T-cell (primary cell): ENCODE measurements around the gene MCCC1. TPM values are rescaled to one million over a fixed set of nuclear protein-coding genes. Genes with fewer than 3 reads are reported as not detected.

Experiments
- ATAC-seq, 4 experiments: fragments of 200-7000 bp in 3 of 4; fragments of 150-1000 bp in 1 of 4; cut with Tn5 transposase; replicated peaks in 1 of 4; 1 replicate in 3 of 4; 2 replicates in 1 of 4; pipeline ENCODE4 v1.10.0; 2021; ENCODE audit warnings: moderate library complexity in 3 of 4, mild to moderate bottlenecking in 2 of 4, moderate number of reproducible peaks in 1 of 4
- CTCF ChIA-PET, 2 donors: fragments of 300-600 bp; sonication (Branson Sonifier 250); formaldehyde crosslinking; loops; one replicate each; lab custom pipeline; 2022; ENCODE audit warnings: antibody characterized with exemption in 2 of 2; lab: Charles Lee
- POLR2A ChIA-PET, 2 donors: fragments of 300-600 bp; sonication (Branson Sonifier 250); formaldehyde crosslinking; loops; one replicate each; lab custom pipeline; 2022; ENCODE audit warnings: antibody characterized with exemption in 2 of 2; lab: Charles Lee
- DNase-seq, 35 experiments: peaks; one replicate each; pipeline versions ENCODE4 v3.0.0 to v3.0.0-alpha.2; 2013 to 2023
- H3K27ac ChIP-seq: one replicate; pipeline ENCODE4 v1.5.1; 2013; ENCODE audit warnings: low read length
- H3K27me3 ChIP-seq, 2 experiments: replicated peaks in 1 of 2; 1 replicate in 1 of 2; 2 replicates in 1 of 2; pipeline versions ENCODE4 v1.6.1 to v1.7.0; 2013; ENCODE audit warnings: low read length in 1 of 2, mixed read lengths in 1 of 2; ENCODE audit not compliant: control insufficient read depth in 2 of 2, insufficient read depth in 2 of 2; ENCODE audit errors: extremely low read depth in 1 of 2
- H3K36me3 ChIP-seq, 2 donors: 1 replicate in 1 of 2; 2 replicates in 1 of 2; pipeline versions ENCODE4 v1.6.1 to v1.7.0; 2013; ENCODE audit warnings: low read length in 1 of 2; ENCODE audit not compliant: control insufficient read depth in 2 of 2, insufficient read depth in 1 of 2; ENCODE audit errors: extremely low read depth in 1 of 2
- H3K4me1 ChIP-seq, 2 experiments: 1 replicate in 1 of 2; 2 replicates in 1 of 2; pipeline versions ENCODE4 v1.6.1 to v1.7.0; 2013; ENCODE audit warnings: low read length in 2 of 2, mixed read lengths in 1 of 2; ENCODE audit not compliant: insufficient read depth in 2 of 2, control insufficient read depth in 1 of 2; ENCODE audit errors: extremely low read depth in 1 of 2
- H3K4me3 ChIP-seq, 2 donors: 1 replicate in 1 of 2; 2 replicates in 1 of 2; pipeline versions ENCODE4 v1.5.1 to v1.7.0; 2013; ENCODE audit warnings: mild to moderate bottlenecking in 2 of 2, low read length in 1 of 2, moderate library complexity in 1 of 2; ENCODE audit not compliant: control insufficient read depth in 1 of 2; ENCODE audit errors: extremely low read depth in 1 of 2
- H3K9me3 ChIP-seq: 2 replicates; pipeline ENCODE4 v1.7.0; 2013
- H3K27ac Mint-ChIP-seq, 2 donors: one replicate each; pipeline ENCODE4 v1.8.0; 2020 to 2021; ENCODE audit warnings: mild to moderate bottlenecking in 2 of 2, mixed read lengths in 2 of 2
- H3K27me3 Mint-ChIP-seq, 2 donors: one replicate each; pipeline ENCODE4 v1.8.0; 2021 to 2022; ENCODE audit warnings: mixed read lengths in 2 of 2
- H3K36me3 Mint-ChIP-seq: one replicate; pipeline ENCODE4 v1.8.0; 2021; ENCODE audit warnings: mixed read lengths
- H3K4me1 Mint-ChIP-seq, 3 donors: one replicate each; pipeline ENCODE4 v1.8.0; 2020 to 2022; ENCODE audit warnings: mixed read lengths in 3 of 3, mild to moderate bottlenecking in 1 of 3
- H3K4me3 Mint-ChIP-seq, 3 donors: one replicate each; pipeline ENCODE4 v1.8.0; 2020 to 2022; ENCODE audit warnings: mild to moderate bottlenecking in 3 of 3, mixed read lengths in 3 of 3, moderate library complexity in 3 of 3
- H3K9me3 Mint-ChIP-seq, 3 donors: one replicate each; pipeline ENCODE4 v1.8.0; 2020 to 2022; ENCODE audit warnings: mixed read lengths in 3 of 3
- WGBS: methylation state at CpG from one replicate; pipeline ENCODE4 v1.1.5; 2013; ENCODE audit warnings: missing lambda C conversion rate; ENCODE audit not compliant: insufficient coverage; 5-methylcytosine and 5-hydroxymethylcytosine counted together
- total RNA-seq, 35 experiments: library from RNA in 6 of 35; stranded (reverse) in 6 of 35; fragments of 120-200 nt in 1 of 35; gene quantifications; one replicate each; pipeline versions ENCODE4 v1.2.1 to v1.2.4 and lab custom pipeline; 2013 to 2026

The MCCC1 gene
- total RNA-seq, 5 donors from 2014 or later (not counting 1 experiment from before 2014, with no cell fraction given): 18.1 to 33.1 (median 26.0) TPM

DNA sequence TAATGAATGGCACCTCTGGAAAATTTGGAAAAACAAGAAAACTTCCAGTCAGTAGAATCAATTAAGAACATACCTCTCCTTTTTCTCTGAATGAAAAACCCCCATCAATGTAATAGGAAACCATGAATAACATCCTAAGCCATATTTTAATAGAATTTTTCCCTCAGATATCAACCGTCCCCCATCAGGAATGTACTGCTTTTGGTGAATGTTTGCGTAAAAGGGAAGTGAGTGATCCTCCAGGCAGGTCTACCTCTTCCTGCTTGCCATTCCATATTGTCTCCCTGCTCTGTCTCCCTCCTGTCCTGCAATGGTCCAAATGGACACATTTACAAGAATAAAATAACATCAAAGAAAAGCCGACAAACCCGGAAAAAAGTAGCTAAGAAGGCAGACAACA, 32.4 kb upstream of the MCCC1 start:
- no peak overlapping the region for H3K27ac Mint-ChIP-seq
- peaks cover 0 to 6% (median 0%) of the 10 kb centered on the region in 3 donors for H3K4me1 Mint-ChIP-seq
- Histone ChIP-seq H3K27ac (no peak overlapping the region), H3K27me3 (no peaks in the 10 kb centered on the region), H3K9me3 (no peaks in the 10 kb centered on the region), H3K36me3 (no peaks in the 10 kb centered on the region), H3K4me3 (no peak overlapping the region), H3K4me1 (no peaks in the 10 kb centered on the region)
- H3K9me3 Mint-ChIP-seq: peaks cover 5 to 12% (median 12%) of the 10 kb centered on the region in 3 donors
- H3K27me3 Mint-ChIP-seq: no peaks in the 10 kb centered on the region
- ChIA-PET POLR2A (no interaction called here), CTCF (no interaction called here)
- ATAC-seq: no peak
- H3K4me3 Mint-ChIP-seq: no peak overlapping the region
- WGBS: no CpG with 5 or more reads among the region's 4 CpGs
- DNase-seq: no peak
- H3K36me3 Mint-ChIP-seq: peaks cover 58% of the 10 kb centered on the region

GRCh38 chr3:183131186-183131725, 32.0 kb upstream of the MCCC1 start:
- Mint-ChIP-seq H3K27me3 (no peaks in the 10 kb centered on the region), H3K9me3 (peaks cover 5 to 12% (median 12%) of the 10 kb centered on the region in 3 donors), H3K4me1 (peaks cover 0 to 6% (median 0%) of the 10 kb centered on the region in 3 donors), H3K36me3 (peaks cover 58% of the 10 kb centered on the region), H3K4me3 (no peak overlapping the region), H3K27ac (no peak overlapping the region)
- H3K36me3 ChIP-seq: no peaks in the 10 kb centered on the region
- no peaks in the 10 kb centered on the region for H3K4me1 ChIP-seq
- ChIA-PET POLR2A (no interaction called here), CTCF (no interaction called here)
- WGBS: 27% methylated on average over 2 of the region's 4 CpGs
- H3K9me3 ChIP-seq: no peaks in the 10 kb centered on the region
- no peak overlapping the region for H3K27ac ChIP-seq
- DNase-seq (no peak), ATAC-seq (no peak)
- H3K4me3 ChIP-seq: no peak overlapping the region
- no peaks in the 10 kb centered on the region for H3K27me3 ChIP-seq

GRCh38 chr3:183129243-183129642, 29.9 kb upstream of the MCCC1 start:
- ATAC-seq (no peak), DNase-seq (no peak)
- Histone ChIP-seq H3K27me3 (no peaks in the 10 kb centered on the region), H3K4me1 (no peaks in the 10 kb centered on the region), H3K27ac (no peak overlapping the region), H3K4me3 (no peak overlapping the region), H3K9me3 (no peaks in the 10 kb centered on the region), H3K36me3 (no peaks in the 10 kb centered on the region)
- H3K36me3 Mint-ChIP-seq: peaks cover 41% of the 10 kb centered on the region
- no CpG with 5 or more reads among the region's 1 CpG for WGBS
- H3K27me3 Mint-ChIP-seq: no peaks in the 10 kb centered on the region
- ChIA-PET POLR2A (no interaction called here), CTCF (no interaction called here)
- peaks cover 5 to 12% (median 12%) of the 10 kb centered on the region in 3 donors for H3K9me3 Mint-ChIP-seq
- H3K27ac Mint-ChIP-seq: no peak overlapping the region
- no peak overlapping the region for H3K4me3 Mint-ChIP-seq
- H3K4me1 Mint-ChIP-seq: peaks cover 0 to 3% (median 0%) of the 10 kb centered on the region in 3 donors

GRCh38 chr3:183128709-183129108, 29.4 kb upstream of the MCCC1 start:
- H3K4me3 ChIP-seq: no peak overlapping the region
- ATAC-seq (no peak), DNase-seq (no peak)
- POLR2A ChIA-PET: no interaction called here
- peaks cover 5 to 12% (median 12%) of the 10 kb centered on the region in 3 donors for H3K9me3 Mint-ChIP-seq
- no peaks in the 10 kb centered on the region for H3K27me3 ChIP-seq
- H3K4me1 ChIP-seq: no peaks in the 10 kb centered on the region
- no peaks in the 10 kb centered on the region for H3K36me3 ChIP-seq
- no peaks in the 10 kb centered on the region for H3K4me1 Mint-ChIP-seq
- H3K9me3 ChIP-seq: no peaks in the 10 kb centered on the region
- no peak overlapping the region for H3K4me3 Mint-ChIP-seq
- CTCF ChIA-PET: no interaction called here
- no peaks in the 10 kb centered on the region for H3K27me3 Mint-ChIP-seq
- H3K27ac ChIP-seq: no peak overlapping the region
- no CpG with 5 or more reads among the region's 3 CpGs for WGBS
- peaks cover 36% of the 10 kb centered on the region for H3K36me3 Mint-ChIP-seq
- H3K27ac Mint-ChIP-seq: no peak overlapping the region

GRCh38 chr3:183123891-183124290, 24.6 kb upstream of the MCCC1 start:
- H3K4me3 Mint-ChIP-seq: no peak overlapping the region

GRCh38 chr3:183122257-183122932, 23.1 kb upstream of the MCCC1 start:
- H3K27ac Mint-ChIP-seq: no peak overlapping the region
- DNase-seq (peak in 3 of 35 experiments; percentile 6 to 71 (median 22)), ATAC-seq (peak in 2 of 4 experiments; percentile 29 to 61)
- H3K4me1 ChIP-seq: no peaks in the 10 kb centered on the region
- H3K9me3 ChIP-seq: no peaks in the 10 kb centered on the region
- no peak overlapping the region for H3K27ac ChIP-seq
- no peaks in the 10 kb centered on the region for H3K36me3 Mint-ChIP-seq
- peaks cover 3 to 5% of the 10 kb centered on the region in 2 donors for H3K27me3 Mint-ChIP-seq
- ChIA-PET POLR2A (interaction anchor here in 1 of 2 donors (0.6 kb wide), 1 partner anchor 116 kb away, joined by 3 read pairs; no protein-coding TSS in a partner anchor), CTCF (interaction anchor here (0.5 to 4.3 kb wide), 14 partner anchors 19 to 645 kb away, joined by 3 to 38 read pairs (median 4); no protein-coding TSS in a partner anchor)
- H3K4me3 ChIP-seq: no peak overlapping the region
- no peaks in the 10 kb centered on the region for H3K36me3 ChIP-seq
- no CpG with 5 or more reads among the region's 2 CpGs for WGBS
- no peak overlapping the region for H3K4me3 Mint-ChIP-seq
- peaks cover 0 to 7% of the 10 kb centered on the region in 2 experiments for H3K27me3 ChIP-seq
- no peaks in the 10 kb centered on the region for H3K4me1 Mint-ChIP-seq
- no peaks in the 10 kb centered on the region for H3K9me3 Mint-ChIP-seq

More at GRCh38 chr3:183123891-183124290, 24.6 kb upstream of the MCCC1 start:
- no peaks in the 10 kb centered on the region for H3K27me3 Mint-ChIP-seq
- POLR2A ChIA-PET: interaction anchor here (0.6 to 0.9 kb wide), 2 partner anchors 262 to 1129 kb away, joined by 3 to 7 read pairs; no protein-coding TSS in a partner anchor
- no peak for ATAC-seq
- peaks cover 6% of the 10 kb centered on the region for H3K36me3 Mint-ChIP-seq
- Histone ChIP-seq H3K36me3 (no peaks in the 10 kb centered on the region), H3K27ac (no peak overlapping the region), H3K4me1 (no peaks in the 10 kb centered on the region), H3K9me3 (no peaks in the 10 kb centered on the region), H3K4me3 (no peak overlapping the region), H3K27me3 (no peaks in the 10 kb centered on the region)
- H3K4me1 Mint-ChIP-seq: no peaks in the 10 kb centered on the region
- CTCF ChIA-PET: interaction anchor here (0.6 to 4.3 kb wide), 9 partner anchors 61 to 497 kb away, joined by 3 to 38 read pairs (median 6); no protein-coding TSS in a partner anchor
- peaks cover 0 to 2% (median 2%) of the 10 kb centered on the region in 3 donors for H3K9me3 Mint-ChIP-seq
- H3K27ac Mint-ChIP-seq: no peak overlapping the region
- no peak for DNase-seq
- WGBS: no CpG with 5 or more reads among the region's 4 CpGs
